Pancreas (tissue), 10 donors: ENCODE results near the gene LRMDA. TPM values are rescaled to one million over a fixed set of nuclear protein-coding genes. Genes with fewer than 3 reads are reported as not detected.

Experiments used
- ATAC-seq, 4 donors: fragments of 200-7000 bp; cut with Tn5 transposase; one replicate each; pipeline versions ENCODE4 v1.8.0 to v1.9.1; 2020; ENCODE audit warnings: mild to moderate bottlenecking in 4 of 4, moderate library complexity in 4 of 4
- DNase-seq, 6 donors: peaks; one replicate each; pipeline ENCODE4 v3.0.0-alpha.2; 2020
- FAIRE-seq: peaks from 2 replicates; lab custom pipeline; 2012; peaks lifted over from hg19 to GRCh38; lab: Jason Lieb, UNC
- H3K27ac ChIP-seq, 4 donors: fragments of 200-600 bp; sonication (generic); 1 replicate in 3 of 4; 2 replicates in 1 of 4; pipeline versions ENCODE4 v1.5.0 to v1.8.0; 2020
- H3K27me3 ChIP-seq, 4 donors: fragments of 200-600 bp; one replicate each; pipeline ENCODE4 v1.8.0; 2021
- H3K36me3 ChIP-seq, 3 donors: fragments of 200-600 bp; sonication (generic) in 1 of 3; one replicate each; pipeline versions ENCODE4 v1.5.0 to v1.8.0; 2020 to 2021
- H3K4me1 ChIP-seq, 3 donors: fragments of 200-600 bp; one replicate each; pipeline ENCODE4 v1.8.0; 2021
- H3K4me3 ChIP-seq, 4 donors: fragments of 200-600 bp; sonication (generic) in 2 of 4; one replicate each; pipeline versions ENCODE4 v1.5.0 to v1.8.0; 2020 to 2021
- H3K9me3 ChIP-seq, 4 donors: fragments of 200-600 bp; one replicate each; pipeline ENCODE4 v1.8.0; 2021
- CTCF ChIP-seq, 4 donors: fragments of 200-600 bp; sonication (generic) in 3 of 4; IDR thresholded peaks; one replicate each; pipeline versions ENCODE4 v1.5.0 to v1.8.0; 2021; ENCODE audit warnings: antibody characterized with exemption in 4 of 4
- WGBS, 2 donors: extraction: QIAGEN DNeasy Blood & Tissue Kit; methylation state at CpG; one replicate each; pipeline ENCODE4 v1.1.7; 2013; 5-methylcytosine and 5-hydroxymethylcytosine counted together
- intact Hi-C, 3 donors: fragments of 100-400 bp; cut with DNase I; formaldehyde crosslinking; loops; one replicate each; pipeline versions ENCODE4 v1.11.1 to v1.14.2; 2022
- polyA plus RNA-seq, 2 donors: library from polyadenylated mRNA; stranded (reverse); fragments of 200-250 nt; gene quantifications; one replicate each; pipeline ENCODE4 v1.2.3, GENCODE V29; 2013
- total RNA-seq, 6 donors: library from RNA; stranded (reverse); fragmentation: NEBNext Ultra II Directional in 4 of 6; extraction: Animal tissue kit (Norgen Biotek cat#: 25700) in 4 of 6; gene quantifications; one replicate each; pipeline versions ENCODE4 v1.2.1 to v1.2.4, GENCODE V29; 2021 to 2023
- donor health status: healthy with polysubstance abuse.
- donor health status: DM: no; HTN: no; CAD: no; lungs with moderate emphysema.
- donor health status: DM: no; HTN: no; CAD: no.
- donor health status: control.
- donor health status: control.
- donor health status: Bipolar disorder and iron deficiency.
- donor health status: DM: yes; HTN: yes; CAD: no.
- donor health status: DM: no; HTN: no; CAD: no.
- donor health status: DM: no; HTN: no; CAD: no.
- donor health status: DM: yes; HTN: yes; CAD: no.

LRMDA gene
- total and polyA plus RNA-seq, 8 donors: 4.6 to 21.2 (median 13.4) TPM

- no peak for TF ChIP-seq CTCF (IDR thresholded peaks at IDR 0.05)
- Histone ChIP-seq H3K4me1 (peaks cover 0 to 9% (median 4%) of the 10 kb centered on the region in 3 donors), H3K27me3 (no peaks in the 10 kb centered on the region), H3K27ac (no peak overlapping the region), H3K9me3 (no peaks in the 10 kb centered on the region), H3K4me3 (no peak overlapping the region), H3K36me3 (no peaks in the 10 kb centered on the region)
- WGBS, 2 donors: 96 to 100% methylated on average over 1 of the region's 1 CpG
- FAIRE-seq: no peak
- no peak for ATAC-seq
- DNase-seq: no peak
- intact Hi-C loops: no loop called here
Measured at GRCh38 chr10:75452997-75453396, 21.6 kb downstream of the LRMDA start.

GRCh38 chr10:75456122-75456521 is 24.7 kb downstream of the LRMDA start:
- no peak overlapping the region for H3K27ac ChIP-seq
- DNase-seq (no peak), FAIRE-seq (no peak), ATAC-seq (no peak)
- WGBS, 2 donors: 93 to 97% methylated on average over 9 of the region's 9 CpGs
- no peak for TF ChIP-seq CTCF (IDR thresholded peaks at IDR 0.05)
- H3K4me3 ChIP-seq: no peak overlapping the region
- intact Hi-C loops: no loop called here
- no peaks in the 10 kb centered on the region for H3K4me1 ChIP-seq
- no peaks in the 10 kb centered on the region for H3K9me3 ChIP-seq
- no peaks in the 10 kb centered on the region for H3K36me3 ChIP-seq
- H3K27me3 ChIP-seq: no peaks in the 10 kb centered on the region

GRCh38 chr10:75460059-75460458 is 28.6 kb downstream of the LRMDA start:
- FAIRE-seq (no peak), ATAC-seq (no peak), DNase-seq (no peak)
- no peaks in the 10 kb centered on the region for H3K27me3 ChIP-seq
- no peaks in the 10 kb centered on the region for H3K4me1 ChIP-seq
- 98 to 100% methylated on average over 1 of the region's 1 CpG for WGBS, 2 donors
- TF ChIP-seq CTCF (IDR thresholded peaks at IDR 0.05): no peak
- H3K4me3 ChIP-seq: no peak overlapping the region
- intact Hi-C loops: no loop called here
- no peaks in the 10 kb centered on the region for H3K36me3 ChIP-seq
- no peaks in the 10 kb centered on the region for H3K9me3 ChIP-seq
- H3K27ac ChIP-seq: no peak overlapping the region

- Histone ChIP-seq H3K9me3 (no peaks in the 10 kb centered on the region), H3K4me3 (no peak overlapping the region), H3K27ac (no peak overlapping the region), H3K4me1 (no peaks in the 10 kb centered on the region), H3K27me3 (no peaks in the 10 kb centered on the region), H3K36me3 (no peaks in the 10 kb centered on the region)
- no peak for ATAC-seq
- no peak for FAIRE-seq
- DNase-seq: no peak
- no peak for TF ChIP-seq CTCF (IDR thresholded peaks at IDR 0.05)
- 83 to 85% methylated on average over 15 of the region's 15 CpGs for WGBS, 2 donors
- intact Hi-C loops: no loop called here
Measured at GRCh38 chr10:75461672-75462649, 30.5 kb downstream of the LRMDA start.

GRCh38 chr10:75462865-75463264 is 31.4 kb downstream of the LRMDA start:
- ATAC-seq (no peak), FAIRE-seq (no peak), DNase-seq (no peak)
- H3K36me3 ChIP-seq: no peaks in the 10 kb centered on the region
- H3K27me3 ChIP-seq: no peaks in the 10 kb centered on the region
- no peaks in the 10 kb centered on the region for H3K9me3 ChIP-seq
- no peak overlapping the region for H3K4me3 ChIP-seq
- intact Hi-C loops: no loop called here
- no peaks in the 10 kb centered on the region for H3K4me1 ChIP-seq
- WGBS, 2 donors: 93 to 98% methylated on average over 9 of the region's 9 CpGs
- H3K27ac ChIP-seq: no peak overlapping the region
- TF ChIP-seq CTCF (IDR thresholded peaks at IDR 0.05): no peak
